ENCODE results near the gene CRIP1. TPM values are rescaled to one million over a fixed set of nuclear protein-coding genes. Genes with fewer than 3 reads are reported as not detected.
A peak's percentile ranks its signal among the peaks of the same experiment; 100 is the strongest.

The CRIP1 gene
- polyA plus RNA-seq, 1 experiment = 0.90 TPM

GRCh38 chr14:105508601-105509000 is 21.9 kb downstream of the CRIP1 start:
- no peaks in the 10 kb centered on the region; the same call in 1 of the 2 replicates for H3K27me3 ChIP-seq (ENCODE audit: control insufficient read depth, insufficient read depth, low read length)
- no peaks in the 10 kb centered on the region for H3K36me3 ChIP-seq (ENCODE audit: control insufficient read depth, insufficient read depth, low read length)
- no peak for TF ChIP-seq CTCF (IDR thresholded peaks at IDR 0.05; ENCODE audit: insufficient read depth, low read depth, low read length)
- no peak overlapping the region for H3K4me3 ChIP-seq (ENCODE audit: low read depth, low read length)
- DNase-seq (ENCODE audit: low read depth) = no peak
- ChIA-PET POLR2A (no interaction called here), CTCF (no interaction called here)

GRCh38 chr14:105517096-105517495 is 30.4 kb downstream of the CRIP1 start:
- Histone ChIP-seq H3K36me3 (ENCODE audit: control insufficient read depth, insufficient read depth, low read length) (no peaks in the 10 kb centered on the region), H3K4me3 (ENCODE audit: low read depth, low read length) (no peak overlapping the region), H3K27me3 (ENCODE audit: control insufficient read depth, insufficient read depth, low read length) (peaks cover 2% of the 10 kb centered on the region; the same call in 1 of the 2 replicates)
- ChIA-PET CTCF (interaction anchor here (1.1 to 1.3 kb wide), 4 partner anchors 10 to 36 kb away, joined by 3 read pairs; no protein-coding TSS in a partner anchor), POLR2A (no interaction called here)
- no peak for DNase-seq (ENCODE audit: low read depth)
- TF ChIP-seq CTCF (IDR thresholded peaks at IDR 0.05; ENCODE audit: insufficient read depth, low read depth, low read length) = no peak

GRCh38 chr14:105519946-105520698 is 33.4 kb downstream of the CRIP1 start:
- DNase-seq (ENCODE audit: low read depth) = no peak
- ChIA-PET CTCF (no interaction called here), POLR2A (no interaction called here)
- no peak for TF ChIP-seq CTCF (IDR thresholded peaks at IDR 0.05; ENCODE audit: insufficient read depth, low read depth, low read length)
- Histone ChIP-seq H3K27me3 (ENCODE audit: control insufficient read depth, insufficient read depth, low read length) (peaks cover 2% of the 10 kb centered on the region; the same call in 1 of the 2 replicates), H3K4me3 (ENCODE audit: low read depth, low read length) (no peak overlapping the region), H3K36me3 (ENCODE audit: control insufficient read depth, insufficient read depth, low read length) (no peaks in the 10 kb centered on the region)

GRCh38 chr14:105525326-105525725 is 38.6 kb downstream of the CRIP1 start:
- DNase-seq (ENCODE audit: low read depth) = no peak
- no peaks in the 10 kb centered on the region; the same call in 1 of the 2 replicates for H3K36me3 ChIP-seq (ENCODE audit: control insufficient read depth, insufficient read depth, low read length)
- TF ChIP-seq CTCF (IDR thresholded peaks at IDR 0.05; ENCODE audit: insufficient read depth, low read depth, low read length) = no peak
- H3K27me3 ChIP-seq (ENCODE audit: control insufficient read depth, insufficient read depth, low read length) = no peaks in the 10 kb centered on the region
- ChIA-PET POLR2A (no interaction called here), CTCF (no interaction called here)
- H3K4me3 ChIP-seq (ENCODE audit: low read depth, low read length) = no peak overlapping the region

GRCh38 chr14:105525861-105526775 is 39.4 kb downstream of the CRIP1 start, which contains the start of gene TMEM121:
Gene TMEM121, plus strand, starts transcription at chr14:105526583. Its CDS starts 2,252 bp downstream, at chr14:105528835.
- Histone ChIP-seq H3K27me3 (ENCODE audit: control insufficient read depth, insufficient read depth, low read length) (no peaks in the 10 kb centered on the region), H3K36me3 (ENCODE audit: control insufficient read depth, insufficient read depth, low read length) (no peaks in the 10 kb centered on the region; the same call in 1 of the 2 replicates), H3K4me3 (ENCODE audit: low read depth, low read length) (peak within 1 kb of the TSS; percentile 76)
- ChIA-PET POLR2A (no interaction called here), CTCF (interaction anchor here (1.5 to 1.8 kb wide), 2 partner anchors 37 to 156 kb away, joined by 4 to 6 read pairs; no protein-coding TSS in a partner anchor)
- TF ChIP-seq CTCF (IDR thresholded peaks at IDR 0.05; ENCODE audit: insufficient read depth, low read depth, low read length) = 0 out of 2 replicates have a peak, but pooled peaks have one; percentile 16
- no peak for DNase-seq (ENCODE audit: low read depth)

Measured in BJ (cell line).